K562 (cell line): ENCODE measurements around the gene AMPD3. TPM values are rescaled to one million over a fixed set of nuclear protein-coding genes. Genes with fewer than 3 reads are reported as not detected.

Source experiments
- ATAC-seq: fragments of 200-7000 bp; cut with Tn5 transposase; 3 replicates; pipeline ENCODE4 v1.9.1; 2020; ENCODE audit warnings: moderate library complexity
- BruUV-seq: library from RNA; stranded (reverse); fragments of 400-500 nt; replicated peaks from 2 replicates; lab custom pipeline; 2021; lab: Mats Ljungman, UMichigan
- CTCF ChIA-PET: fragments of 300-600 bp; formaldehyde crosslinking; extraction: SDS; loops from one replicate; lab custom pipeline; 2021; ENCODE audit warnings: low intra/inter-chr PET ratio; lab: Yijun Ruan, JAX
- POLR2A ChIA-PET: fragments of 300-600, 350-650 bp; sonication (Branson Sonifier 250); formaldehyde crosslinking; extraction: SDS; loops from one replicate; lab custom pipeline; 2021; ENCODE audit warnings: antibody characterized with exemption, inconsistent platforms; lab: Yijun Ruan, JAX
- DNase-seq, 4 experiments: peaks; one replicate each; pipeline versions ENCODE4 v3.0.0 to v3.0.0-alpha.2; 2011 to 2018; ENCODE audit warnings: low spot score in 3 of 4, mixed read lengths in 3 of 4; ENCODE audit errors: extremely low read depth in 1 of 4
- FAIRE-seq: peaks from 2 replicates; lab custom pipeline; 2011; peaks lifted over from hg19 to GRCh38; lab: Jason Lieb, UNC
- H2AFZ ChIP-seq: 2 replicates; pipeline ENCODE4 v1.6.0; 2011; ENCODE audit warnings: low read depth, low read length, control low read depth, inconsistent platforms
- H3K27ac ChIP-seq: fragments of 200-600 bp; 3 replicates; pipeline ENCODE4 v1.8.0; 2011; ENCODE audit warnings: low read depth, mild to moderate bottlenecking, control low read depth, inconsistent platforms, low read length, moderate library complexity, mixed read lengths; ENCODE audit errors: extremely low read depth
- H3K27me3 ChIP-seq, 2 experiments: fragments of 300-600 bp in 1 of 2; 2 replicates in 1 of 2; 3 replicates in 1 of 2; pipeline versions ENCODE4 v1.6.0 to v1.8.0; 2011; ENCODE audit warnings: inconsistent platforms in 2 of 2, low read length in 2 of 2, mild to moderate bottlenecking in 1 of 2, mixed read lengths in 1 of 2, moderate library complexity in 1 of 2; ENCODE audit not compliant: control insufficient read depth in 2 of 2, insufficient read depth in 2 of 2
- H3K36me3 ChIP-seq: fragments of 300-600 bp; 3 replicates; pipeline ENCODE4 v1.8.0; 2011; ENCODE audit warnings: mild to moderate bottlenecking, low read length, inconsistent platforms; ENCODE audit not compliant: control insufficient read depth, insufficient read depth
- H3K4me1 ChIP-seq, 2 experiments: fragments of 200-600 bp in 1 of 2; replicated peaks in 1 of 2; 2 replicates in 1 of 2; 3 replicates in 1 of 2; pipeline versions ENCODE4 v1.5.1 to v1.8.0; 2011; ENCODE audit warnings: inconsistent platforms in 2 of 2, low read length in 2 of 2, mild to moderate bottlenecking in 1 of 2, mixed read lengths in 1 of 2, moderate library complexity in 1 of 2; ENCODE audit not compliant: control insufficient read depth in 2 of 2, insufficient read depth in 2 of 2
- H3K4me2 ChIP-seq: 2 replicates; pipeline ENCODE4 v1.6.1; 2011; ENCODE audit warnings: low read length, control low read depth, inconsistent platforms, mixed read lengths; ENCODE audit not compliant: insufficient read depth
- H3K4me3 ChIP-seq: fragments of 200-600 bp; sonication (generic), shearing (Covaris generic); 2 replicates; pipeline ENCODE4 v1.5.1; 2016; ENCODE audit warnings: control low read depth, inconsistent platforms
- H3K79me2 ChIP-seq: fragments of 200-600 bp; 3 replicates; pipeline ENCODE4 v1.8.0; 2011; ENCODE audit warnings: low read length, inconsistent platforms; ENCODE audit not compliant: control insufficient read depth, insufficient read depth
- H3K9ac ChIP-seq, 2 experiments: 2 replicates each; pipeline versions ENCODE4 v1.6.0 to v1.6.1; 2011; ENCODE audit warnings: low read depth in 2 of 2, low read length in 2 of 2, control low read depth in 1 of 2, inconsistent platforms in 1 of 2, mild to moderate bottlenecking in 1 of 2, mixed read lengths in 1 of 2; ENCODE audit not compliant: insufficient read depth in 1 of 2
- H3K9me1 ChIP-seq: one replicate; pipeline ENCODE4 v1.6.0; 2011; ENCODE audit warnings: inconsistent platforms, mild to moderate bottlenecking, low read length, moderate library complexity; ENCODE audit not compliant: control insufficient read depth, insufficient read depth
- H3K9me3 ChIP-seq: replicated peaks from 2 replicates; pipeline ENCODE4 v1.5.1; 2011; ENCODE audit warnings: low read depth, low read length, inconsistent platforms; ENCODE audit not compliant: control insufficient read depth, insufficient read depth
- H4K20me1 ChIP-seq: replicated peaks from 2 replicates; pipeline ENCODE4 v1.6.1; 2011; ENCODE audit warnings: low read length, inconsistent platforms, mixed read lengths; ENCODE audit not compliant: control insufficient read depth, insufficient read depth
- ETS1 ChIP-seq: conservative IDR thresholded peaks from 2 replicates; pipeline ENCODE4 v1.6.1; 2011; ENCODE audit warnings: low read depth, mild to moderate bottlenecking, low read length; ENCODE audit not compliant: control insufficient read depth
- FOXM1 ChIP-seq, 2 experiments: fragments of 450-650 bp in 1 of 2; sonication (generic) in 1 of 2; formaldehyde crosslinking in 1 of 2; IDR thresholded peaks; 2 replicates each; pipeline versions ENCODE4 v1.6.1 to v1.9.0; 2017 to 2022; ENCODE audit warnings: low read depth in 2 of 2, mild to moderate bottlenecking in 2 of 2, missing genetic modification reagents in 1 of 2, moderate library complexity in 1 of 2
- MCM5 ChIP-seq: fragments of 450-650 bp; IDR thresholded peaks from 2 replicates; pipeline ENCODE4 v1.6.1; 2016; ENCODE audit warnings: low read depth
- PPARD ChIP-seq: fragments of 250-450 bp; sonication (Bioruptor Pico); IDR thresholded peaks from 2 replicates; pipeline ENCODE4 v1.8.0; 2022; ENCODE audit warnings: inconsistent platforms, mild to moderate bottlenecking, moderate library complexity
- RFX7 ChIP-seq: fragments of 250-450 bp; sonication (Bioruptor Pico); IDR thresholded peaks from 2 replicates; pipeline ENCODE4 v1.5.1; 2021; ENCODE audit warnings: mild to moderate bottlenecking
- SRSF3 ChIP-seq: fragments of 200-400 bp; formaldehyde crosslinking; IDR thresholded peaks from 2 replicates; pipeline ENCODE4 v1.6.1; 2016; ENCODE audit warnings: mild to moderate bottlenecking, low read length, moderate library complexity; ENCODE audit not compliant: insufficient read depth
- TRIM28 ChIP-seq: fragments of 450-650 bp; IDR thresholded peaks from 2 replicates; pipeline ENCODE4 v1.6.1; 2017
- ZBTB2 ChIP-seq: fragments of 450-650 bp; IDR thresholded peaks from 2 replicates; pipeline ENCODE4 v1.6.1; 2016; ENCODE audit warnings: antibody characterized with exemption
- WGBS: fragments of 100-300 bp; shearing (Covaris generic); methylation state at CpG from one replicate; pipeline ENCODE4 v1.1.6; 2016; ENCODE audit warnings: low coverage, mixed read lengths; ENCODE audit not compliant: insufficient coverage; ENCODE audit errors: missing lambda C conversion rate; 5-methylcytosine and 5-hydroxymethylcytosine counted together
- in situ Hi-C: fragments of 300-500 bp; cut with MboI; formaldehyde crosslinking; loops from 4 replicates; pipeline ENCODE4 v1.15.0; 2018; ENCODE audit warnings: inconsistent platforms, mixed read lengths
- intact Hi-C: fragments of 100-400 bp; cut with micrococcal nuclease; formaldehyde crosslinking; loops from 2 replicates; pipeline ENCODE4 v1.14.2; 2022
- polyA plus RNA-seq, 8 experiments: library from polyadenylated mRNA; depleted of rRNA in 4 of 8; stranded (reverse) in 5 of 8; unstranded in 3 of 8; fragments of >200 nt; fragmentation: Nextera tagmentation in 2 of 8; fragmentation: Illumina TruSeq in 1 of 8; extraction: Ambion mirVana in 2 of 8; extraction: Trizol in 1 of 8; gene quantifications; 2 replicates each; pipeline versions ENCODE4 v1.2.1 to v1.2.3, GENCODE V29; 2011 to 2014; ENCODE audit warnings: inconsistent platforms in 1 of 8, missing spikeins in 1 of 8
- total RNA-seq, 7 experiments: library from RNA; depleted of rRNA in 6 of 7; stranded (reverse); fragments of >200 nt in 6 of 7; fragmentation: Illumina TruSeq in 2 of 7; extraction: Trizol in 2 of 7; gene quantifications; 2 replicates each; pipeline versions ENCODE4 v1.2.1 to v1.2.3, GENCODE V29; 2011 to 2021; ENCODE audit warnings: low replicate concordance in 1 of 7
- TF ChIP-seq, protein P1 (sequence below): sonication (generic); formaldehyde crosslinking; IDR thresholded peaks from 2 replicates; pipeline ENCODE4 v1.8.0; 2022; ENCODE audit warnings: mild to moderate bottlenecking, missing genetic modification reagents, borderline replicate concordance

The AMPD3 gene
- total and polyA plus RNA-seq, 9 of the 15 experiments (the other 6 are each of a cell fraction or from before 2014, with no cell fraction given), result 4.4 to 23.6 (median 11.2) TPM

DNA sequence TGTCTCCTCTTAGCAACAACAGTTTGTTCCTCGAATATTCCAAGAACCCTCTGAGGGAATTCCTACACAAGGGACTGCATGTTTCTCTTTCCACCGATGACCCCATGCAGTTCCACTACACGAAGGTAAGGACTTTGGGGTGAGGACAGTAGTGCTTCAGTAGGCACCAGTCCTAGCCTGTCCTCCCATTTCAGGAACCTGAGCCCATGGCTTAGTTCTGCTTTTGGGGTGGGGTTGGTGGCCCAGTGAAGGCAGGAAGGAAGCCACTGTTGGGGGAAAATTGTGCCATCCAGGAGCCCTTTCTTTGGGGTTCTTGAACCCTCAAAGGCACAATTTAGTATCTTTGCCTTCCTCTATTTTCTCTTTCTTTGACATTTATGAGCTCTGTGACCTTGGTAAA is 47.7 kb downstream of the AMPD3 start:
- in situ Hi-C loops, result loop anchor here (25.0 kb wide), 1 partner anchor 235 kb away; no protein-coding TSS in a partner anchor
- no TSS peak for BruUV-seq
- Histone ChIP-seq H3K27me3 (no peaks in the 10 kb centered on the region), H3K4me2 (no peak overlapping the region), H4K20me1 (no peaks in the 10 kb centered on the region), H3K36me3 (peaks cover 82% of the 10 kb centered on the region), H3K79me2 (no peaks in the 10 kb centered on the region), H3K9me1 (no peaks in the 10 kb centered on the region), H3K9ac (no peak overlapping the region), H3K27ac (no peak overlapping the region), H3K4me1 (no peaks in the 10 kb centered on the region), H3K9me3 (no peaks in the 10 kb centered on the region), H2AFZ (no peak overlapping the region), H3K4me3 (no peak overlapping the region)
- intact Hi-C loops, result no loop called here
- ChIA-PET CTCF (no interaction called here), POLR2A (no interaction called here)
- TF ChIP-seq FOXM1 (IDR thresholded peaks at IDR 0.05; ENCODE audit: low read depth) (no peak), FOXM1 (CRISPR knock-in tag; IDR thresholded peaks at IDR 0.05; ENCODE audit: low read depth) (no peak)
- ATAC-seq, result no peak
- 70% methylated on average over 3 of the region's 3 CpGs for WGBS
- peak; percentile 37 for FAIRE-seq
- DNase-seq, result no peak

DNA sequence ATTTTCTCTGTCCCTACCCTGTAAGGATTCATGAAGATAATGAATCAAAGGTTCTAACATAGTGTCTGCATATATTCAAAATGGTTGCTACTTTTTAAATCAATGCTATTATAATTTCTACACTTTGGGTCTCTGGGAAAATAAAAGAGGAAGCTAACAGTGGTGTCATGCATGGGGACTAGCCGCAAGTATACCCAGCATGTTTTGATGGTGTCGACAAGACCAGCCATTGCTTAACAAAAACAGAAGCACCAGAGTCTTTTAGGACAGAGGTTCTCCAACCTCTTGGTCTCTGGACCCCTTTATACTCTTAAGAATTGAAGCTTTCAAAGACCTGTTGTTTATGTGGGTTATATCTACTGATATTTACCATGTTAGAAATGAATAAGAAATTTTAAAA is 48.2 kb downstream of the AMPD3 start:
- Histone ChIP-seq H2AFZ (no peak overlapping the region), H3K9me1 (no peaks in the 10 kb centered on the region), H3K9me3 (no peaks in the 10 kb centered on the region), H3K9ac (no peak overlapping the region), H3K4me1 (no peaks in the 10 kb centered on the region), H3K27me3 (no peaks in the 10 kb centered on the region), H3K4me2 (no peak overlapping the region), H4K20me1 (no peaks in the 10 kb centered on the region), H3K79me2 (no peaks in the 10 kb centered on the region), H3K36me3 (peaks cover 77% of the 10 kb centered on the region), H3K4me3 (no peak overlapping the region), H3K27ac (no peak overlapping the region)
- ChIA-PET CTCF (no interaction called here), POLR2A (no interaction called here)
- BruUV-seq, result no TSS peak
- ATAC-seq (no peak), DNase-seq (no peak), FAIRE-seq (no peak)
- intact Hi-C loops, result no loop called here
- 96% methylated on average over 2 of the region's 2 CpGs for WGBS
- in situ Hi-C loops, result loop anchor here (25.0 kb wide), 1 partner anchor 234 kb away; no protein-coding TSS in a partner anchor
- TF ChIP-seq RFX7 (CRISPR knock-in tag) (no peak), TRIM28 (no peak), ETS1 (no peak), MCM5 (no peak), PPARD (CRISPR knock-in tag) (no peak), SRSF3 (no peak), ZBTB2 (no peak)
- TF ChIP-seq, protein P1, sequence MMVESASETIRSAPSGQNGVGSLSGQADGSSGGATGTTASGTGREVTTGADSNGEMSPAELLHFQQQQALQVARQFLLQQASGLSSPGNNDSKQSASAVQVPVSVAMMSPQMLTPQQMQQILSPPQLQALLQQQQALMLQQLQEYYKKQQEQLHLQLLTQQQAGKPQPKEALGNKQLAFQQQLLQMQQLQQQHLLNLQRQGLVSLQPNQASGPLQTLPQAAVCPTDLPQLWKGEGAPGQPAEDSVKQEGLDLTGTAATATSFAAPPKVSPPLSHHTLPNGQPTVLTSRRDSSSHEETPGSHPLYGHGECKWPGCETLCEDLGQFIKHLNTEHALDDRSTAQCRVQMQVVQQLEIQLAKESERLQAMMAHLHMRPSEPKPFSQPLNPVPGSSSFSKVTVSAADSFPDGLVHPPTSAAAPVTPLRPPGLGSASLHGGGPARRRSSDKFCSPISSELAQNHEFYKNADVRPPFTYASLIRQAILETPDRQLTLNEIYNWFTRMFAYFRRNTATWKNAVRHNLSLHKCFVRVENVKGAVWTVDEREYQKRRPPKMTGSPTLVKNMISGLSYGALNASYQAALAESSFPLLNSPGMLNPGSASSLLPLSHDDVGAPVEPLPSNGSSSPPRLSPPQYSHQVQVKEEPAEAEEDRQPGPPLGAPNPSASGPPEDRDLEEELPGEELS (CRISPR knock-in tag), result no peak
